Effector memory CD4-positive, alpha-beta T cell (primary cell): ENCODE results near the gene POP5.
"Not testable (repeated sequence)": the region's sequence is repeated elsewhere in the genome, so short reads cannot be mapped to it uniquely, and the experiment has no call there.

Experiments
- DNase-seq, 3 donors: peaks; one replicate each; pipeline ENCODE4 v3.0.0-alpha.2; 2020
- H3K27ac ChIP-seq: 2 replicates; pipeline ENCODE4 v1.7.0; 2013; ENCODE audit warnings: mild to moderate bottlenecking, low read length, moderate library complexity; ENCODE audit not compliant: insufficient read depth, poor library complexity, severe bottlenecking
- H3K27me3 ChIP-seq: replicated peaks from 2 replicates; pipeline ENCODE4 v1.7.0; 2013; ENCODE audit warnings: mild to moderate bottlenecking, low read length; ENCODE audit not compliant: insufficient read depth, control insufficient read depth, poor library complexity, severe bottlenecking
- H3K36me3 ChIP-seq: 2 replicates; pipeline ENCODE4 v1.7.0; 2013; ENCODE audit warnings: mild to moderate bottlenecking, low read length, moderate library complexity; ENCODE audit not compliant: control insufficient read depth, insufficient read depth
- H3K4me1 ChIP-seq: 2 replicates; pipeline ENCODE4 v1.7.0; 2013; ENCODE audit warnings: low read length, mild to moderate bottlenecking; ENCODE audit not compliant: control insufficient read depth, insufficient read depth, poor library complexity, severe bottlenecking
- H3K4me3 ChIP-seq: 2 replicates; pipeline ENCODE4 v1.7.0; 2013; ENCODE audit warnings: low read length, low read depth, mild to moderate bottlenecking; ENCODE audit not compliant: insufficient read depth, poor library complexity, severe bottlenecking
- H3K9me3 ChIP-seq: 2 replicates; pipeline ENCODE4 v1.7.0; 2013; ENCODE audit warnings: mild to moderate bottlenecking, low read length, moderate library complexity; ENCODE audit not compliant: control insufficient read depth

Gene POP5

DNA sequence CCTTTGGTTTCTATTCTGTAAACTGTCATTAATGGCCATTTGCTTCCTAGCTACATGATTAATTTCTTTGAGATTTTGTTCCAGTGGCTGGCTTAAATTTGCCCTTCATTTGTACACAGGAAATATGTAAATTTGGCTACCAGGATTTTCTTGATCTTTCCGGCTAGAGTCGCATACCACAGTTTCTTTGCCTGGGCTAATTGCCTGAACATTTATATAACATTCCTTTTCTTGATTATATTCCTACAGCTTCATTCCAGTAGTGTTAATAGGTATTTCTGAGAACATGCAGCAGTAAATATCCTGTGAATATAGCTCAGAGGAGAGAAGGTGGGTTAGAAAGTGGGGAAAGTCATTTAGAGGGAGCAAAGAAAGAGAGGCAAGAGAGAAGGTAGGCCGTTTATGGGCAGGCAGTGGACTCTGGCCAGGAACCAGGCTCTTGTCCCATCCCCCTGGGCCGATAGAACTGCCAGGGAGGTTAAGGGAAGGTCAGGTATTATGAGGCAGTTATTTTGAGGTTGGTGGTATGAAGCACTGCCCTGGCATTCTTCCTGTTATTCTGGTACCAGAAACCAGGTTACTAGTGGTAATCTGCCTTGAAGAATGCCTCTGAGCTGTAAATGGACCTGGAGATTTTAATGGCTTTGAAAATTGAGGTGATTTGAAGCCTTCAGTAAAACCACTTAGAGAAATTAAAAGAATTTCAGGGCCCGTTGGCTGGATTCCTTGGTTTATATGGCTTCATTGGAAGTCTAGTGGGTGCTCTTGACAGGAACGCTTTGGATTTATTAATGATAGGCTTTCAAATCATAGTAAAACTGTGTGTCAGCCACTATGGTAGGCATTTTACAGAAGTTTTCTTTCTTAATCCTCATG is 42.7 kb downstream of the POP5 start:
- no peak for DNase-seq
- Histone ChIP-seq H3K4me3 (peak overlapping the region; percentile 18), H3K27me3 (no peaks in the 10 kb centered on the region), H3K9me3 (no peaks in the 10 kb centered on the region), H3K4me1 (peaks cover 29% of the 10 kb centered on the region), H3K36me3 (no peaks in the 10 kb centered on the region), H3K27ac (peak overlapping the region; percentile 36)

DNA sequence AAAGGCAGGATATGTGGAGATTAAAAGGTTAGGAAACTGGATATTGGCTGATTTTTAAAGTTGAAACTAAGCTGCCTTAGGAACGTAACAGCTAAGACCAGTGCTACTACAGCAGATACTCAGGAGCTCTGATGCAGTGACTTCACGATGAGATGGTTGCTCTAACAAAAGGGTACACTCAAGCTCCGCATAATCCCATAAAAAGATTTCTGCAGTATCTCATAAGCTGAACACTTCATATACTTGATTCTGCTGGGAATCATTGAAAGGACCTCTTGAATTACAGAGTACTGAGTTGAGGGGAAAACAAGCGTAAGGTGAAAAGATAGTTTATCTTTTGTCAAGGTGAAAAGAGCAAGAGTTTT is 43.4 kb downstream of the POP5 start:
- no peaks in the 10 kb centered on the region for H3K27me3 ChIP-seq
- peaks cover 29% of the 10 kb centered on the region for H3K4me1 ChIP-seq
- no peak overlapping the region for H3K4me3 ChIP-seq
- DNase-seq: no peak
- H3K27ac ChIP-seq: no peak overlapping the region
- H3K9me3 ChIP-seq: no peaks in the 10 kb centered on the region
- H3K36me3 ChIP-seq: no peaks in the 10 kb centered on the region

DNA sequence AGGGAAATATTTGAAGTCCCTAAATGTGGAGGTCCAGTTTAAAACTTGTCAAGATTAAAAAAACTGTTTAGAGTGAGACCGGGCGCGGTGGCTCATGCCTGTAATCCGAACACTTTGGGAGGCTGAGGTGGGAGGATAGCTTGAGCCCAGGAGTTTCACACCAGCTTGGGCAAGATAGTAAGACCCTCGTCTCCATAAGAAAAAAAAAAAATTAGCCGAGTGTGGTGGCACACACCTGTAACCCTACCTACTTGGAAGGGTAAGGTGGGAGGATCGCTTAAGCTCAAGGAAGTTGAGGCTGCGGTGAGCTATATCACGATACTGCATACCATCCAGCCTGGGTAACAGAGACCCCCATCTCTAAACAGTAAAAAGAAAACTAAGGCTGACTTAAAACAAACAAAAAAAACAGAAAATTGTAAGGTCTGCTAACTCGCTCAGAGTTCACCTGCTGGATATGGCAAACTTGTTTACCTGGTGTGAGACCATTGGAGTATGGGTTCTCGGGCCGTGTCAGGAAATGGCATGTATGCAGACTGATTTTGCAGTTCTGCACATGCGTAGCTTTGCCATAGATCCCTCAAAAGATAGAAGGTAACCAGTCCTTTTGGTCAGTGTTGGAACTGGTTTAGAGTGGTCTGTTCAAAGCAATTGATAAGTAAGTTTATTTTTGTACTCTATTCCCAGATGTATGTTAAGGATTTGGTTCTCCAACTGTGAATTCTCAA is 45.0 kb downstream of the POP5 start:
- Histone ChIP-seq H3K27ac (peak overlapping the region; percentile 93), H3K4me3 (peak overlapping the region; percentile 96), H3K27me3 (no peaks in the 10 kb centered on the region), H3K36me3 (no peaks in the 10 kb centered on the region), H3K9me3 (no peaks in the 10 kb centered on the region), H3K4me1 (peaks cover 29% of the 10 kb centered on the region)
- peak in 1 of 3 donors; percentile 27 for DNase-seq

DNA sequence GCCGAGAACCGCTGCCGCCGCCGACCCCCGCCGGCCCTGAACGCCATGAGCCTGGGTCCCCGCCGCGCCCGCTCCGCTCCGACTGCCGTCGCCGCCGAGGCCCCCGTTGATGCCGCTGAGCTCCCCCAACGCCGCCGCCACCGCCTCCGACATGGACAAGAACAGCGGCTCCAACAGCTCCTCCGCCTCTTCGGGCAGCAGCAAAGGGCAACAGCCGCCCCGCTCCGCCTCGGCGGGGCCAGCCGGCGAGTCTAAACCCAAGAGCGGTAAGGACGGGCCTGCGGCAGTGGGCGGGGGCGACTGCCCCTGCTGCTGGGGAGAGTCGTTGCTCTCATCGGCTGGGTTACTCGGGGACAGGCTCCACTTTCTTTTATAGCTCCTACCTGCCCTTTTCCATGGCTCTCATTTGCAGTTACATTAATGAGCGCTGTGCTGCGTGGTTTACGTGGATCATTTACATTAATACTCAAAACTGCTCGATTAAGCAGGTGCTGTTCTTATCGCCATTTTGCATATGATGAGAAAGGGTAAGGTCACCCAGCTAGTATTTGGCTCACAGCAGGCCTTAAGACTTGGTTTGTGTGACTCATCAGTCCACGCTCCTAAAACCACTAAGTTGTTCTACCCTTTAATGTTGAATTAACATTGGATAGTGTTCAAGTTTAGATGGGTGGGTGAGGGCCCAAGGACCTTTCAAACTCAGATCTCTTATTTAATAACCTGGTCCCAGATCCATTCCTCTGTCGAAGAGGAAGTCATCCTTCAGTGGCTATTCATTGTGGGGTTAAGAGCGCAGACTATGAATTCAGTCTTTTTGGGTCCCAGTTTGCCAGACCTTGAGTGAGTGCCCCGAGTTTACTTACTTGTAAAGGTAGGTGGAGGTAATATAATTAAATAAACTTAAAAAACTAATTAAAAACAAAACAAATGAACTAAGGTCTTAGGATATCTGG is 46.2 kb downstream of the POP5 start:
- peak overlapping the region; percentile 96 for H3K4me3 ChIP-seq
- H3K27me3 ChIP-seq: no peaks in the 10 kb centered on the region
- peak; percentile 12 to 41 (median 32) for DNase-seq
- H3K4me1 ChIP-seq: peaks cover 29% of the 10 kb centered on the region
- peak overlapping the region; percentile 93 for H3K27ac ChIP-seq
- no peaks in the 10 kb centered on the region for H3K9me3 ChIP-seq
- H3K36me3 ChIP-seq: no peaks in the 10 kb centered on the region

GRCh38 chr12:120534203-120534702 is 46.9 kb downstream of the POP5 start, which contains the start of gene RNF10:
Gene RNF10 (plus strand): TSS chr12:120534356. CDS start chr12:120534812, 456 bp downstream.
- H3K4me1 ChIP-seq: peaks cover 29% of the 10 kb centered on the region
- no peaks in the 10 kb centered on the region for H3K9me3 ChIP-seq

DNA sequence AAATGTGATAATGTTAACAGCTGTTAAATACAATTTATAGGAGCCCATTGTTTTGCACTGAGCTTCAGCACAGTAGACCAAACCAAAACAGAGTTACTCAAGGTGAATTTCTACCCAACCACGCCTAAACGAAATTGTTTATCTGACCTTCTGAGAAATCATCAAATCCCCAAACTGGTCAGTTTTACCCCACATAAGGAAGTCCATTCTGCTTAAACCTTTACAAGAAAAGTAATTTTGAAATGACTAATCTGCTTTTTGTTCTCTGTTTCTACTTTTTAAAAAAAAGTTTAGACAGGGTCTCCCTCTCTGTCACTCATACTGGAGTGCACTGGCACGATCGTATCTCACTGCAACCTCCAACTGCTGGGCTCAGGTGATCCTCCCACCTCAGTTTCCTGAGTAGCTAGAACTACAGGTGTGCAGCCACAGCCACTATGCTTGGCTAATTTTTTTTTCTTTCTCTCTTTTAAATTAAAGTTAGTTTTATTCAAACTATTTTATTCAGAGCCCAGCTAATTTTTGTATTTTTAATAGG is 48.4 kb downstream of the POP5 start:
- H3K4me1 ChIP-seq: peaks cover 23% of the 10 kb centered on the region
- H3K4me3 ChIP-seq: no peak overlapping the region
- no peaks in the 10 kb centered on the region for H3K27me3 ChIP-seq
- no peak overlapping the region for H3K27ac ChIP-seq
- H3K36me3 ChIP-seq: no peaks in the 10 kb centered on the region
- no peak for DNase-seq
- no peaks in the 10 kb centered on the region for H3K9me3 ChIP-seq

More at GRCh38 chr12:120534203-120534702, 46.9 kb downstream of the POP5 start, which contains the start of gene RNF10:
- Histone ChIP-seq H3K4me3 (peak within 1 kb of the TSS; percentile 96), H3K27me3 (no peaks in the 10 kb centered on the region), H3K27ac (peak within 1 kb of the TSS; percentile 93), H3K36me3 (no peaks in the 10 kb centered on the region)
- peak; percentile 60 to 73 (median 61) for DNase-seq

- H3K27ac ChIP-seq, H3K9me3 ChIP-seq: not testable (repeated sequence)
Observed at GRCh38 chr12:120530418-120530761, 50.8 kb downstream of the POP5 start.

GRCh38 chr12:120529641-120530417 is 51.4 kb downstream of the POP5 start:
- no peaks in the 10 kb centered on the region for H3K27me3 ChIP-seq
- H3K4me3 ChIP-seq: peak overlapping the region; percentile 92

More at GRCh38 chr12:120530418-120530761, 50.8 kb downstream of the POP5 start:
- not testable (repeated sequence) for H3K4me3 ChIP-seq, H3K27me3 ChIP-seq, H3K36me3 ChIP-seq, H3K4me1 ChIP-seq, DNase-seq

More at GRCh38 chr12:120529641-120530417, 51.4 kb downstream of the POP5 start:
- DNase-seq: no peak
- H3K9me3 ChIP-seq: no peaks in the 10 kb centered on the region
- H3K36me3 ChIP-seq: no peaks in the 10 kb centered on the region
- H3K27ac ChIP-seq: peak overlapping the region; percentile 76
- H3K4me1 ChIP-seq: peaks cover 7% of the 10 kb centered on the region
